ENCODE data around the gene NFASC.

NFASC gene

GRCh38 chr1:204983136-204983535 is 112.5 kb downstream of the NFASC start:
- no peak for DNase-seq (ENCODE audit: low spot score)

- no peak for DNase-seq (ENCODE audit: low spot score)
These were observed 113.2 kb downstream of the NFASC start for GRCh38 chr1:204983881-204984280.

- DNase-seq (ENCODE audit: low spot score), result no peak
These were observed 113.8 kb downstream of the NFASC start for GRCh38 chr1:204984499-204984898.

- no peak for DNase-seq (ENCODE audit: low spot score)
These were observed 115.5 kb downstream of the NFASC start for GRCh38 chr1:204986181-204986580.

- no peak for DNase-seq (ENCODE audit: low spot score)
These were observed 117.0 kb downstream of the NFASC start for GRCh38 chr1:204987689-204988088.

- no peak for DNase-seq (ENCODE audit: low spot score)
These were observed 117.5 kb downstream of the NFASC start for GRCh38 chr1:204988196-204988595.

- DNase-seq (ENCODE audit: low spot score), result peak; percentile 89
These were observed 118.8 kb downstream of the NFASC start for GRCh38 chr1:204989266-204990058.

- no peak for DNase-seq (ENCODE audit: low spot score)
These were observed 119.5 kb downstream of the NFASC start for GRCh38 chr1:204990059-204990664.

GRCh38 chr1:204990721-204991341 is 120.2 kb downstream of the NFASC start:
- DNase-seq (ENCODE audit: low spot score), result no peak

GRCh38 chr1:204991342-204991844 is 120.7 kb downstream of the NFASC start:
- DNase-seq (ENCODE audit: low spot score), result no peak

- DNase-seq (ENCODE audit: low spot score), result no peak
These were observed 121.7 kb downstream of the NFASC start for GRCh38 chr1:204992201-204992997.

GRCh38 chr1:204992998-204993314 is 122.3 kb downstream of the NFASC start:
- DNase-seq (ENCODE audit: low spot score), result no peak

- DNase-seq (ENCODE audit: low spot score), result no peak
These were observed 123.6 kb downstream of the NFASC start for GRCh38 chr1:204994086-204994862.

- no peak for DNase-seq (ENCODE audit: low spot score)
These were observed 126.3 kb downstream of the NFASC start for GRCh38 chr1:204996981-204997380.

GRCh38 chr1:204997591-204998355 is 127.1 kb downstream of the NFASC start:
- no peak for DNase-seq (ENCODE audit: low spot score)

- DNase-seq (ENCODE audit: low spot score), result no peak
These were observed 130.5 kb downstream of the NFASC start for GRCh38 chr1:205001162-205001561.

- no peak for DNase-seq (ENCODE audit: low spot score)
These were observed 132.0 kb downstream of the NFASC start for GRCh38 chr1:205002705-205003104.

GRCh38 chr1:205003358-205004131 is 132.9 kb downstream of the NFASC start:
- peak; percentile 58 for DNase-seq (ENCODE audit: low spot score)

GRCh38 chr1:205004351-205004750 is 133.7 kb downstream of the NFASC start:
- DNase-seq (ENCODE audit: low spot score), result no peak

GRCh38 chr1:205008896-205009295 is 138.2 kb downstream of the NFASC start:
- DNase-seq (ENCODE audit: low spot score), result no peak

Data from ecto neural progenitor cell (in vitro differentiated cells).